H4 (cell line): Measurements from ENCODE around the gene FRMD5. TPM values are rescaled to one million over a fixed set of nuclear protein-coding genes. Genes with fewer than 3 reads are reported as not detected.
A peak's percentile ranks its signal among the peaks of the same experiment; 100 is the strongest.
"Not testable (repeated sequence)": the region's sequence is repeated elsewhere in the genome, so short reads cannot be mapped to it uniquely, and the experiment has no call there.

Experiments used
- DNase-seq: peaks from one replicate; pipeline ENCODE4 v3.0.0-alpha.2; 2015; ENCODE audit warnings: low spot score
- total RNA-seq: library from RNA; depleted of rRNA; stranded (reverse); fragments of >200 nt; shearing (Covaris generic); gene quantifications from 2 replicates; pipeline ENCODE4 v1.2.3, GENCODE V29; 2014; rRNA removed

The FRMD5 gene
- 0.64 and 1.1 TPM in 2 replicates for total RNA-seq

DNA sequence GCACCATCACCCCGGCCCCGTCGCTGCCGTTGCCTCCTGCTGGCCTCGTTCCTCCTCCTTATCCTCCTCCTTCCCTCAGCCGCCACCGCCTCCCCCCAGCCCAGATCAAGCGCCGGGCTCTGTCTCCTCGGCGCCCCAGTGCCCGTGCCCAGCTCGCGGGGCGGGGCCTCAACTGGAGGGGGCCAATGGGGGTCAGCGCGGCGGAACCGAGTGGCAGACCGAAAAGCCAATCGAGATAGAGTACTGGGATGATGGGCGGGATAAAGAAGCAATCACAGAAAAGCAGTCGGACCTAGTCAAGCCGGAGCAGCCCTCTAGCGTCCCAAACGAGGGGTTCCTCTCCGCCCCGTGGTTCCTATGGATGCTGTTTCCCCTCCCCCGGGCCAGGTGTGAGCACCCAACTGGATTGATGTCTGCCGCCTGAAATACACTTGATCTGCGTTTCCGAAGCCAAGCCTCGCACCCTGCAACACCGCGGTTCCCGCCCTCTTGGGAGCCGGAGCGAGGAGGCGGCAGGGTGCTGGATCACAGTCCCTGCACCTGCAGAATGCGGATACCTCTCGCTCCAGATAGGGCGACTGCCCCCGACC, at the start of gene FRMD5:
TSS of gene FRMD5 (minus strand) at position 121 of the 590 bp plus-strand sequence.
- DNase-seq: peak; percentile 90

- no peak for DNase-seq
These were observed 48.8 kb upstream of the FRMD5 start for GRCh38 chr15:44243829-44244228.

DNA sequence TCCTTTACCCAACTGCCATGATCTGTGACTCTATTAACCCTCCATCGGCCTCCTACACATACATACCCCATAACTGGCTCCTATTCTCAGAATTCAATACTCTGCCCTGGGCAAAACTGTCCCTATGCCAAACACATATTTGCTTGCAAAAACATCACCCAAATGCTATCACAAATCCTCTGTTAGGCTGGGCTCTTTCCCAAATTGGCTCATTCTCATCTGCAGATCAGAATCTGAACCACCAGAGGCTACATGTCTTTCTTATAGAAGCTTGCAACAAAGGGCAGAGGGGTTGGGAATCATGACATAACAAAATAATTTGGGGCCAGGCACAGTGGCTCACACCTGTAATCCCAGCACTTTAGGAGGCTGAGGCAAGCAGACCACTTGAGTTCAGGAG, 48.1 kb upstream of the FRMD5 start:
- no peak for DNase-seq

DNA sequence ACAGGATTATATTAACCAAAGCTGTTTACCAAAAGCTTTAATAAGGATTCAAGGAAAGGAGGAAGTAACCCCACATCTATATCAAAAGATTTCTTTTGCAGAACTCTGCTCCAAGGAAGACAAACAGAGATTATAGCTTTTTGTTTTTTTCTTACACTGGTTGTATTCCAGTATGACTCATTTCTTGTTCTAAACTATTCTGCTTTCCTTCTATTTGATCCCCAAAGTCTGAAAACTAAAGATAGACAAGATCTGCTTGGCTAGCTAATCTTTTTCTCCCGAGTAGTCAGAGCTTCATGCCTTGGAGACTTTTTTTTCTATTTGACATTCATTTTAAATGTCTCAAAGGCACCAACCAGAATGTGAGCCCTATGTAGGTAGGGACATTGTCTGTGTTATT, 36.8 kb upstream of the FRMD5 start:
- no peak for DNase-seq

- DNase-seq: not testable (repeated sequence)
These were observed 34.2 kb upstream of the FRMD5 start for GRCh38 chr15:44229301-44229700.

- no peak for DNase-seq
These were observed 32.5 kb upstream of the FRMD5 start for GRCh38 chr15:44227584-44227983.

DNA sequence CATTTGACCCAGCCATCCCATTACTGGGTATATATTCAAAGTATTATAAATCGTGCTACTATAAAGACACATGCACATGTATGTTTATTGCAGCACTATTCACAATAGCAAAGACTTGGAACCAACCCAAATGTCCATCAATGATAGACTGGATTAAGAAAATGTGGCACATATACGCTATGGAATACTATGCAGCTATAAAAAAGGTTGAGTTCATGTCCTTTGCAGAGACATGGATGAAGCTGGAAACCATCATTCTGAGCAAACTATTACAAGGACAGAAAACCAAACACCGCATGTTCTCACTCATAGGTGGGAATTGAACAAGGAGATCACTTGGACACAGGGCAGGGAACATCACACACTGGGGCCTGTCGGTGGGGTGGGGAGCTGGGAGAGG, 31.9 kb upstream of the FRMD5 start:
- not testable (repeated sequence) for DNase-seq

GRCh38 chr15:44222478-44222877, 27.4 kb upstream of the FRMD5 start:
- DNase-seq: no peak

DNA sequence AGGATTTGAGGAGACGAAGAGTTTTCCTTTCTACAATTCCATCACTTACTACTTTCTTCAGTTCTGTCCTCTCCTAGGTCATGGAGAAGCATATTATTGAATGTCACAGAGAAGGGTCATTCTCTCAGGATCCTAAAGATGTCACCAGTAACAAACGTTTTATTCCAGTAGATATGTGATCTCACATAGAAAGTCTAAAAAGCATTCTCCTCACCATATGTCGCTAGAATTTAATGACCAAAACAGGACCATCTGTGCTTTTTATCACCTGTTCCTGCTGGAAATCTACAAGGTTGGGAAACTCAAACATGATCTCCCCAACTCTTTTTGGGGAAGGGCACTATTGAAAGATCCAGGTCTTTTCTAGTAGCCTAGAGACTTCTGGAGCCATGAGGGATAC, 24.0 kb upstream of the FRMD5 start:
- DNase-seq: no peak

GRCh38 chr15:44216958-44217357, 21.9 kb upstream of the FRMD5 start:
- no peak for DNase-seq

- DNase-seq: peak; percentile 59
These were observed 20.5 kb upstream of the FRMD5 start for GRCh38 chr15:44215594-44215993.

DNA sequence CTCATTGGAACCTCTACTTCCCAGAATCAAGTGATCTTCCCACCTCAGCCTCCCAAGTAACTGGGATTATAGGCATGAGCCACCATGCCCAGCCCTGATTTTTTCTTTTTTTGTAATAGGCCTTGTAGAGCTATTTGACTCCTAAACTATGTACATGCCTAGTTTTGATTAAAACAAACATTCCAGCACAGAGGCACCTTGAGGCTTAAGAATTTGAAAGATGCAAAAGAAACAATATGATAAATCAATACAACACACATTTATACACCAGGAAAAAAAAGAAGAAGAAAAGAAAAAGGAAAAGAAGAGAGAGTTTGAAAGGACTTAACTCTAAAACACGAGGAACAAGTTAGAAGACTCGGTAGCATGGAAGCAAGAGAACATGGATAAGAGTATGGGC, 13.9 kb upstream of the FRMD5 start:
- no peak for DNase-seq

DNA sequence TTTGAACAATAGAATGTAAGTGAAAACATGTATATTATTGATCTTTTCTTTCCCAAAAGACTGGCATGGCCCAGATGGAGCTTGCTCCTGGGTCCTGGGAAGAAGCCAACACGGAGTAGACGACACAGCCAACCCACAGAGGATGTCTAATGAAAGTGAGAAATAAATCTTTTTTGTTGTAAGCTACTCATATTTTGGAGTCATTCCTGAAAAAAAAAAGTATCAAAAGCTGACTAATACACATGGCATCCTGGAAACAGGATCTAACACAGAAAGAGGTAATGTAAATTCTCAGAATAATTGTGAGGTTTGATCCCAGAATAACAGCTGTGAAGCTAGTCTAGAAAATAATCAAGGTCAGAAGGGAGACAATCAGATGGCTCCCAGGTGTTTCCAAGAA, 12.6 kb upstream of the FRMD5 start:
- peak; percentile 34 for DNase-seq

DNA sequence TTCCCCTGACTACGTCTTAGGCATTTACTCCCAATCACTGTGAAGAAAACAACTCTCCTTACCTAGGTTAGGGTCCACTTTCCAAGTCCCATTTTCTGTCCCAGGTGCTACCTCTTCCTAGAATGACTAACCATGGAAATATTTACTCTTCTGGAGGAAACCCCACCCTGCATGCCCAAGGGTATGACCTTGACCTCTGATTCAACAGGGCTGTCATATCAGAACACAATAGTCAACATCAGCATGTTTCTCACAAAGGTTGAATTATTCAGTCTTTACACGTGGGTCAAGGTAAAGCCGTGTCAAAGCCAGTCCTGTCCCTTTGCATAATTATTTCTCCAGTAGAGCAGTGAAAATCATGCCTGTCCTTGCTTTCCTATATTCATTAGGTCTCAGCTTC, 4.3 kb upstream of the FRMD5 start:
- DNase-seq: no peak

DNA sequence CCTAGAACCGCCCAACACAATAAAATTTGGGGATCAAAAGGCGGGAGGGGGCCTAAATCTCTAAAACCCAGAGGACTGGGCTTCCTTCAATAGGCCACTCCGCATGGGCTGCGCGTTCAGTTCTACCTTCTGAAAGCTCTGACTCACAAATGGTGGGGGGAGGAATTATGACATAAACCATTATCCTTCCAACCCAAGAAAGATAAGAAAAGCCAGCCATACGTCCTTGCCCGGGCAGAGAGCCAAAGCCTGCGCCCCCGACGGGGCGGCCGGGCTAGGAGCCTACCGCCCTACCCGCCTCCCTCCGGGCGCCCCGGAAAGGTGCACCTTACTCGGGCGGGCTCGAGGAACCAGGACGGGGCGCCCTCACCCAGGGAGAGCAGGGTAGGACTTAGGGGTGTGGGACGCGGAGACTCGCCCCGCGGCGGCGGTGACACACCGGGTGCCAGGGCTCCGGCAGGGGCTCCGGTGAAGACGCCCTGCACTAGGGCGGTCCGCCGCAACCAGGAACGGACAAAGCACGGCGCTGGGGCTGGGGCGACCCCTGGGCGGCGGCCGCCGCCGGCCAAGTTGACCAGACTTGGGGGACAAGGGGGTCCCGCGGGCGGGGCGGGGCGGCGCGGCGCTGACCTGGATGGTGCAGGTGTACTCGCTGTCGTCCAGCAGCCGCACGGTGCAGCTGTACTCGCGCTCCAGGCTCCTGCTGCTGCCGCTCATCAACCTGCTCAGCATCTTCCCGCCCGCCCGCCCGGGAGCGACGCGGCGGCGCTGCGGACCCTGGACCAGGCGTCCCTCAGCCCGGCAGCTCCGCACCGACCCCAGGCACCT, 534 bp downstream of the FRMD5 start:
- DNase-seq: peak; percentile 55

GRCh38 chr15:44193651-44194322, 1.3 kb downstream of the FRMD5 start:
- peak; percentile 5 for DNase-seq

- no peak for DNase-seq
These were observed 6.3 kb downstream of the FRMD5 start for GRCh38 chr15:44188795-44189194.

- DNase-seq: no peak
These were observed 8.4 kb downstream of the FRMD5 start for GRCh38 chr15:44186705-44187104.

GRCh38 chr15:44183363-44183762, 11.7 kb downstream of the FRMD5 start:
- DNase-seq: no peak

DNA sequence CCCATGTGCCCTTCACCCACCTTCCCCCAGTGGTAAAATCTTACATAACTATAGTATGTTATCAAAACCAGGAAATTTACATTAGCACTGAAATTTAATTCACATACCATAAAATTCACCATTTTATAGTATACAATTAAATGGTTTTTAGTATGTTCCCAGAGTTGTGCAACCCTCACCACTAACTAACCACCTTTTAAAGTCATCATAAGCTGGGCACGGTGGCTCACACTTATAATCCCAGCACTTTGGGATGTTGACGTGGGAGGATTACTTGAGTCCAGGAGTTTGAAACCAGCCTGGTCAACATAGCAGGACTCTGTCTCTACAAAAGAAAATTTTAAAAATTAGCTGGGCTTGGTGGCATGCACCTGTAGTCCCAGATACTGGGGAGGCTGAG, 13.7 kb downstream of the FRMD5 start:
- DNase-seq: no peak

DNA sequence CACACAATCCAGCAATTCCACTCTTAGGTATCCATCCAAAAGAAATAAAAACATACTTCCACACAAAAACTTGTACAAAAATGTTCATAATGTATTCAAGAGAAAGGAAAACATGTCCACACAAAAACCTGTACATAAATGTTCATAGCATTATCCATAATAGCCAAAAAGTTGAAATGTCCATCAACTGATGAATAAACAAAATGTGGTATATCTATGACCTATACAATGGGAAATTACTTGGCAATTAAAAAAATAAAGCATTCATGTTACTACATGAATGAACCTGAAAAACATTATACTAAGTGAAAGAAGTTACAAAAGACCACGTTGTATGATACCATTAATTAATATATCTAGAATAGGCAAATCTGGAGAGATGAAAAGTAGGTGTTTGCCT, 17.9 kb downstream of the FRMD5 start:
- DNase-seq: no peak

DNA sequence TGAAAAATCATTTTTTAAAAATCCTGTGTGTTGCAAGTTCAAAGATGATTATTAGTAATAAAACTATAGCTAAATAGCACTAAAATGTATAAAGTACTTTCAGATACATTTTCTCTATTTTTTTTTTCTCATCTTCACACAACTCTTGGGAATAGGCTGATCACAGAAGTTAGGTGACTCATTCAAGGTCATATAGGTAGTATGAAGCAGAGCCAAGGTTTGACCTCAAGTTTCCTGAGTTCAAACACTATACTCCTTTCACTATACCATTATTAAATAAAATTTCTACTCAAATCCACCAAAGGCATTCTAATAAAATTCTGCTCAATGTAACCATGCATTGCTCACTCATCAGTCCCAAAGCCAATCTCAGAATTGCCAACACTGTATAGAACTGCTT, 21.3 kb downstream of the FRMD5 start:
- DNase-seq: no peak

GRCh38 chr15:44163370-44163769, 31.7 kb downstream of the FRMD5 start:
- DNase-seq: no peak
